Stomach (tissue), 9 donors: ENCODE data around the gene MFNG. TPM values are rescaled to one million over a fixed set of nuclear protein-coding genes. Genes with fewer than 3 reads are reported as not detected.
A peak's percentile ranks its signal among the peaks of the same experiment; 100 is the strongest.
"Not testable (repeated sequence)": the region's sequence is repeated elsewhere in the genome, so short reads cannot be mapped to it uniquely, and the experiment has no call there.

ENCODE experiments used
- DNase-seq, 2 donors: peaks; one replicate each; pipeline versions ENCODE4 v3.0.0 to v3.0.0-alpha.2; 2013 to 2019
- H3K27ac ChIP-seq, 5 donors: fragments of 200-600 bp in 4 of 5; sonication (generic) in 4 of 5; one replicate each; pipeline ENCODE4 v1.5.1; 2013 to 2019; ENCODE audit warnings: mild to moderate bottlenecking in 1 of 5, moderate library complexity in 1 of 5
- H3K27me3 ChIP-seq, 3 donors: fragments of 200-600 bp; sonication (generic); one replicate each; pipeline ENCODE4 v1.5.1; 2017 to 2019; ENCODE audit warnings: mixed run types in 1 of 3
- H3K36me3 ChIP-seq, 4 donors: fragments of 200-600 bp; sonication (generic); 1 replicate in 3 of 4; 2 replicates in 1 of 4; pipeline ENCODE4 v1.5.1; 2016 to 2019
- H3K4me1 ChIP-seq, 4 donors: fragments of 200-600 bp; sonication (generic); one replicate each; pipeline ENCODE4 v1.5.1; 2016 to 2019
- H3K4me3 ChIP-seq, 4 donors: fragments of 200-600 bp; sonication (generic) in 3 of 4; one replicate each; pipeline ENCODE4 v1.5.1; 2016 to 2019; ENCODE audit warnings: mild to moderate bottlenecking in 1 of 4
- H3K9me3 ChIP-seq, 4 donors: fragments of 200-600 bp; sonication (generic); one replicate each; pipeline ENCODE4 v1.5.1; 2016 to 2019
- EP300 ChIP-seq: sonication (generic); formaldehyde crosslinking; IDR thresholded peaks from one replicate; pipeline ENCODE4 v1.6.1; 2017; ENCODE audit warnings: antibody characterized with exemption
- POLR2A ChIP-seq, 4 donors: fragments of 450-650 bp; IDR thresholded peaks; one replicate each; pipeline ENCODE4 v1.6.1; 2016; ENCODE audit warnings: antibody characterized with exemption in 4 of 4, control low read depth in 2 of 4, mild to moderate bottlenecking in 1 of 4, moderate library complexity in 1 of 4
- POLR2AphosphoS5 ChIP-seq, 3 donors: sonication (generic); formaldehyde crosslinking; IDR thresholded peaks; one replicate each; pipeline ENCODE4 v1.6.1; 2016; ENCODE audit warnings: antibody characterized with exemption in 3 of 3
- WGBS, 5 donors: extraction: QIAGEN DNeasy Blood & Tissue Kit in 3 of 5; methylation state at CpG; one replicate each; pipeline versions ENCODE4 v1.1.5 to v1.1.7; 2013 to 2018; 5-methylcytosine and 5-hydroxymethylcytosine counted together
- intact Hi-C: fragments of 100-400 bp; cut with DNase I; formaldehyde crosslinking; loops from one replicate; pipeline ENCODE4 v1.15.1; 2023; ENCODE audit warnings: low total_unique reads
- polyA plus RNA-seq, 3 donors: library from polyadenylated mRNA; stranded (reverse); fragments of 200-250 nt; gene quantifications; one replicate each; pipeline ENCODE4 v1.2.3, GENCODE V29; 2013
- total RNA-seq, 5 donors: library from RNA; depleted of rRNA; stranded (reverse); fragments of >200 nt; gene quantifications; one replicate each; pipeline versions ENCODE4 v1.1.0 to v1.2.3, GENCODE V29; 2014 to 2016
- TF ChIP-seq, protein P1 (sequence below), 7 experiments: fragments of 450-650 bp in 4 of 7; fragments of 200-600 bp in 3 of 7; sonication (generic) in 3 of 7; IDR thresholded peaks; one replicate each; pipeline ENCODE4 v1.5.1; 2016 to 2019; ENCODE audit warnings: antibody characterized with exemption in 7 of 7, control low read depth in 2 of 7, mild to moderate bottlenecking in 1 of 7
- donor health status: healthy with polysubstance abuse.
- donor health status: Bipolar disorder and iron deficiency.
- donor health status: healthy.

MFNG gene
- total and polyA plus RNA-seq, 8 donors: 1.7 to 86.4 (median 8.5) TPM

DNA sequence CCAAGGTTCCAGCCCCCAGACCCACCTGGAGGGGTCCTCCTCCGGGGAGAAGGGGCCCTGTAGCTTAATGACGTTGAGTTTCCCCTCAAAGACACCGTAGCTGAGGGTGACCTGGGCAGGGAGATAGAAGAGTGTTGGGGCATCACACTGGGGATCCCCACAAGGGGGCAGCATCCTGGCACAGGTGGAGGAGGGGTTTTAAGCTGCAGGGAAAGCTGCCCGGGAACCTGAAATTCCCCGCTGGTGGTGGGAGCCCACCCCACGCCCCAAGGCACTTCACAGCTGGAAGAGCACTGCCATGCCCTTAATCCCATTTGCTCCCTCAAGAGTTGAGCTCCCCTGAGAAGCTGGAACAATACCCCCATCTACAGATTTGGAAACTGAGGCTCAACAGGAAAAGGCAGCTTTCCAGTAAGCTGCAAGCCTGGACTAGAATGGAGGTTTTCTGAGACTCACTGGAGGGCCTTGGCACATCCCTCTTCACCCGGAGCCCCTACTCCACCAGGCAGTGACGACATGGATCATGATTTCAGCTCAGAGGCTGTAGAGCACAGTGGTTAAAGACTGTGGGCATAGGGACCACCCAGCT is 13.7 kb downstream of the MFNG start:
- TF ChIP-seq, protein P1, sequence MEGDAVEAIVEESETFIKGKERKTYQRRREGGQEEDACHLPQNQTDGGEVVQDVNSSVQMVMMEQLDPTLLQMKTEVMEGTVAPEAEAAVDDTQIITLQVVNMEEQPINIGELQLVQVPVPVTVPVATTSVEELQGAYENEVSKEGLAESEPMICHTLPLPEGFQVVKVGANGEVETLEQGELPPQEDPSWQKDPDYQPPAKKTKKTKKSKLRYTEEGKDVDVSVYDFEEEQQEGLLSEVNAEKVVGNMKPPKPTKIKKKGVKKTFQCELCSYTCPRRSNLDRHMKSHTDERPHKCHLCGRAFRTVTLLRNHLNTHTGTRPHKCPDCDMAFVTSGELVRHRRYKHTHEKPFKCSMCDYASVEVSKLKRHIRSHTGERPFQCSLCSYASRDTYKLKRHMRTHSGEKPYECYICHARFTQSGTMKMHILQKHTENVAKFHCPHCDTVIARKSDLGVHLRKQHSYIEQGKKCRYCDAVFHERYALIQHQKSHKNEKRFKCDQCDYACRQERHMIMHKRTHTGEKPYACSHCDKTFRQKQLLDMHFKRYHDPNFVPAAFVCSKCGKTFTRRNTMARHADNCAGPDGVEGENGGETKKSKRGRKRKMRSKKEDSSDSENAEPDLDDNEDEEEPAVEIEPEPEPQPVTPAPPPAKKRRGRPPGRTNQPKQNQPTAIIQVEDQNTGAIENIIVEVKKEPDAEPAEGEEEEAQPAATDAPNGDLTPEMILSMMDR (IDR thresholded peaks at IDR 0.05): peak in 5 of 7 experiments; percentile 34 to 61 (median 54)
- TF ChIP-seq POLR2A (IDR thresholded peaks at IDR 0.05): no peak
- 22 to 29% (median 29%) methylated on average over 8 of the region's 8 CpGs for WGBS, 5 donors
- Histone ChIP-seq H3K27me3 (peaks cover 0 to 59% (median 4%) of the 10 kb centered on the region in 3 donors), H3K9me3 (no peaks in the 10 kb centered on the region), H3K4me1 (no peaks in the 10 kb centered on the region), H3K4me3 (no peak overlapping the region), H3K27ac (no peak overlapping the region), H3K36me3 (peaks cover 0 to 44% (median 5%) of the 10 kb centered on the region in 4 donors)
- peak; percentile 58 to 67 for DNase-seq
- intact Hi-C loops: no loop called here

DNA sequence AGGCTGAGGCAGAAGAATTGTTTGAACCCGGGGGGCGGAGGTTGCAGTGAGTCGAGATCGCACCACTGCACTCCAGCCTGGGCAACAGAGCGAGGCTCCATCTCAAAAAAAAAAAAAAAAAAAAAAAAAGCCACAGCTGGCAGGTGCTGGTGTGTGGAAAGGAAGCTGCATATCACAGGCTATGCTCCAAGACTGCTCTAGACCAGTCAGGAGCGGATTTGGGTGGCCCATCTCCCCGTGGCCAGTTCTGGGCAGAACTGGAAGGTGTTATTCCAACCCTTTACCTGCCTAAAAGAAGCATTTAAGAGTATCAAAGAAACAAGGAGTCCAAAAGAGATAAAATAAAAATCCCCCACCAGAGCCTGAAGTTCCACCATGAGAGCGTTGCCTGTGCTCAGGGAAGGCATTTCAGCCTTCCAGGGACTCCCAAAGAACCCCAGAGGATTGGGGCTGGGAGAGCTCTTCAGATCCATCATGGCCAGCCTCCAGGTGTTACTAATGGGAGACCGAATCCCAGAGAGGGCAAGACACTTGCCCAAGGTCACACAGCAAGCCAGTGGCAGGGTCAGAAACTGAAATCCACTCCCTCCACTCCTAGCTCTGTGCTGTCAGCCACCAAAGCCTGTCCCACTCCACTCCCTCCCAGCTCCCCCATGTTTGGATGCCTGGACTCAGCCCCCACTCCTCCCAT is 14.3 kb downstream of the MFNG start:
- Histone ChIP-seq H3K36me3 (peaks cover 0 to 38% (median 3%) of the 10 kb centered on the region in 4 donors), H3K27me3 (peaks cover 0 to 62% (median 4%) of the 10 kb centered on the region in 3 donors), H3K4me3 (no peak overlapping the region), H3K9me3 (no peaks in the 10 kb centered on the region), H3K4me1 (no peaks in the 10 kb centered on the region), H3K27ac (no peak overlapping the region)
- intact Hi-C loops: no loop called here
- 79 to 85% (median 80%) methylated on average over 9 of the region's 9 CpGs for WGBS, 5 donors
- no peak for DNase-seq
- TF ChIP-seq POLR2AphosphoS5 (IDR thresholded peaks at IDR 0.05): no peak
- TF ChIP-seq EP300: no peak
- no peak for TF ChIP-seq POLR2A (IDR thresholded peaks at IDR 0.05)
- TF ChIP-seq, protein P1 (IDR thresholded peaks at IDR 0.05): no peak

DNA sequence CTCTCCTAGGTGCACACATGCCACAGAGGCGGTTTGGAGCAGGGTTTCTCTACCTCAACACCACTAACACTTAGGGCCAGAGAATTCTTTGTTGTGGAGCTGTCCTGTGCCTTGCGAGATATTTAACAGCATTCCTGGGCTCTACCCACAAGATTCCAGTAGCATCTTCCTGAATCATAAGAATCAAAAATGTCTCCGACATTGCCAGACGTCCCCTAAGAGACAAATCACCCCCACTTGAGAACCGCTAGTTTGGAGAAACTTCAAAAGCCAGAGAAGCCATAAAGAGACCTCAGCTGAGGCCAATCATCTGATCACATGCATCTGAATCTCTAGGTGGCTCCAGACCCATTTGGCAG is 16.1 kb downstream of the MFNG start:
- TF ChIP-seq, protein P1 (IDR thresholded peaks at IDR 0.05): no peak
- no peak for TF ChIP-seq POLR2AphosphoS5 (IDR thresholded peaks at IDR 0.05)
- no peak for TF ChIP-seq POLR2A (IDR thresholded peaks at IDR 0.05)
- no peak for TF ChIP-seq EP300
- peaks cover 0 to 69% (median 4%) of the 10 kb centered on the region in 3 donors for H3K27me3 ChIP-seq
- DNase-seq: no peak
- WGBS, 5 donors: 77 to 88% (median 83%) methylated on average over 5 of the region's 5 CpGs
- peaks cover 0 to 30% (median 0%) of the 10 kb centered on the region in 4 donors for H3K36me3 ChIP-seq
- intact Hi-C loops: no loop called here
- no peak overlapping the region for H3K4me3 ChIP-seq
- H3K4me1 ChIP-seq: no peaks in the 10 kb centered on the region
- H3K9me3 ChIP-seq: no peaks in the 10 kb centered on the region
- H3K27ac ChIP-seq: no peak overlapping the region

DNA sequence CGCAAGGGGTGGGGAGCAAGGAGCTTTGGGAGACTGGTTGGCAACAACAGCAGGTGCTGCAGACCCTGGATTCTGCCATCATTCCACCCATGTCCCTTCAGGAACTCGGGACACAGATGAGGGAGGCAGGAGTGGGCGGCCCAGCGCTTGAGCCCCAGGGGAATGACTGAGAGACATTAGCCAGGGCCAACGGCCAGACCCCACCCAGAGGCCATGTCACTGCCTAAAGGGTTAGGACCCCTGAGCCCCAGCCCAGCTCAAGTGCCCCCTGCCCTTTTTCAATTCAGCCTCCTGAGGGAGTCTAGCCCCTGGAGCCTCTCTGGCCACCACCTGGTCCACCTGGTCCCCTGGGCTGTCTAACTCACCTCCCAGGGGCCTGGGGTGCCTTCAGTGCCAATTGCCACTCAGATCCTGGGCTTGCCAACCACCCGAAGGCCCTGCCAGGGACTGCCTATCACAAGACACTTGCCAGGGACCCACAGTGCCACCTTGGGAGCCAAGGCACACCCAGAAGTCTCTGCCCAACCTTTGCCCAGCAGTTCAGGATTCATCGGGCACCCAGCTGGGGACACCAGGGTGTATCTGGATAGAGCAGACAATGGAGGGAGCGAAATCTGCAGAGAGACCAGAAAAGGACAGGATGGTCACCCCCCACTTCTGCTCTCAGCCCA is 16.6 kb downstream of the MFNG start:
- 72 to 79% (median 74%) methylated on average over 7 to 8 of the region's 8 CpGs for WGBS, 5 donors
- Histone ChIP-seq H3K27ac (no peak overlapping the region), H3K4me3 (no peak overlapping the region), H3K27me3 (peaks cover 0 to 72% (median 4%) of the 10 kb centered on the region in 3 donors), H3K9me3 (no peaks in the 10 kb centered on the region), H3K36me3 (peaks cover 0 to 29% (median 0%) of the 10 kb centered on the region in 4 donors), H3K4me1 (no peaks in the 10 kb centered on the region)
- intact Hi-C loops: no loop called here
- no peak for DNase-seq
- TF ChIP-seq POLR2AphosphoS5 (IDR thresholded peaks at IDR 0.05) (no peak), POLR2A (IDR thresholded peaks at IDR 0.05) (no peak), EP300 (no peak)
- TF ChIP-seq, protein P1 (IDR thresholded peaks at IDR 0.05): no peak

DNA sequence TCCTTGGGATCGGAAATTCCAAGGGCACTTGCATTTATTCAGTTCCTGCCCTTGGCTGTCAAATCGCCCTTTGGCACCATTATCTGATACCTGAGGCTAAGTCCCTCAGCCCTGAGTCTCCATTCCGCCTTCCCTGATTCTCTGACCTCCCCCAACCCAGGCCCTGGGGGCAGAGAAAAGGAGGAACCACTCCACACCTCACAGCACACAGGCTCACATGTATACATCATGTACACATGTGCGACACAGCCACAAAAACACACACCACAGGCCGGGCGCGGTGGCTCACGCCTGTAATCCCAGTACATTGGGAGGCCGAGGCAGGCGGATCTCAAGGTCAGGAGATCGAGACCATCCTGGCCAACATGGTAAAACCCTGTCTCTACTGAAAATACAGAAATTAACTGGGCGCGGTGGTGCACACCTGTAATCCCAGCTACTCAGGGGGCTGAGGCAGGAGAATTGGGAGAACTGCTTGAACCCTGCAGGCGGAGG is 17.9 kb downstream of the MFNG start:
- peaks cover 0 to 18% (median 0%) of the 10 kb centered on the region in 4 donors for H3K36me3 ChIP-seq
- WGBS, 5 donors: 86 to 90% (median 89%) methylated on average over 14 of the region's 14 CpGs
- H3K4me1 ChIP-seq, intact Hi-C loops, H3K4me3 ChIP-seq, H3K9me3 ChIP-seq, H3K27ac ChIP-seq, DNase-seq: not testable (repeated sequence)
- peaks cover 0 to 68% (median 4%) of the 10 kb centered on the region in 3 donors for H3K27me3 ChIP-seq
